Measurements from ENCODE around the gene TNS4. TPM values are rescaled to one million over a fixed set of nuclear protein-coding genes. Genes with fewer than 3 reads are reported as not detected.

The TNS4 gene
- total and polyA plus RNA-seq, 2 donors (not counting 1 experiment from before 2014, with no cell fraction given): not detected

DNA sequence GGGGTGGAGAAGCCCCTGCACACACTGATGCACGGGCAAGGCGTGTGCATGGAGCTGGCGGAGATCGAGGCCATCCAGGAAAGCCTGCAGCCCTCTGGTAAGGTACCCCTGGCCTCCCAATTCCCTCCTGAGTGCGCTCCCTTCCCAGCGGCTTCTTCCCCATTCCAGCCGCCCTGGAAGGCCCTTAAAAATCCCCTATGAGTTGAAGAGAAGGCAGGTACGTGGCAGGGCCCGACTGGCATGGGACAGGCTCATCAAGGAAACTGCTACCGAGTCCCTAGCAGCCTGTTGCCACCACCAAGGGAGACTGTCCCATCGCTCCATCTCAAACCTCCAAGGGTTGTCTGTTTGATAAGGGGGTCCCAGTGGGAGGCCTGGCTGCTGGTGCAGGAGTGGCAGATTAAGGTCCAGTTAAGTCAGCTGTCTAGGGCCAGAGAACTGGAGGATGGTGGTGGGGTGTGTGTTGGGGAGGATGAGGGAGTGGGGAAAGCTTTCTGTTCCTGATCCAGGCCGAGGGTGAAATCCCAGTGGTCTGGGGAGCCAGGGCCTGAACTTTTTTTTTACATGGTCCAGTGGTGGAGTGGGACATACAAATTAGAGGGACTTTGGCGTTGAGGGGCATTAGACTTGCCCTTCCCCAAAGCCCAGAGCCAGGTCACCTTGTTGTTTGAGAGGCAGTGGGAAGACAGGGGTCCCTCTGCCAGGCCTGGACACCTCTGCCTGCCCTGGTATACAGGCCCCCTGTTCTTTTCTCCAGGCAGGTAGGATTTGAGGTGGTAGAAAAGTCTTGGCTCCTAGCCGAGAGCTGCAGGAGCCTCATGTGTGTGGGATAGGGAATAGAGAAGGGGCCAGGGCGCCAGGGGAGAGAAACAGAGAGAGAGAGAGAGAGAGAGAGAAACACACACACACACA, 57.2 kb downstream of the TNS4 start:
- Histone ChIP-seq H3K4me2 (replicated peaks; ENCODE audit: low read depth, low read length, poor library complexity, severe bottlenecking) (peak overlapping the region; percentile 95), H3K27ac (ENCODE audit: low read length in 2 of 2) (peak overlapping the region in 1 of 2 donors; percentile 29), H3K9me3 (ENCODE audit: control extremely low read depth in 1 of 3, control insufficient read depth in 2 of 3, insufficient read depth in 1 of 3, low read length in 2 of 3) (no peaks in the 10 kb centered on the region), H3K27me3 (replicated peaks in 1 of 4; ENCODE audit: control extremely low read depth in 1 of 4, control insufficient read depth in 3 of 4, insufficient read depth in 4 of 4, low read length in 3 of 4) (peaks cover 0 to 6% (median 0%) of the 10 kb centered on the region in 4 experiments), H3K36me3 (replicated peaks in 1 of 2; ENCODE audit: control extremely low read depth in 1 of 2, control insufficient read depth in 1 of 2, extremely low read depth in 1 of 2, insufficient read depth in 2 of 2, low read length in 1 of 2) (no peaks in the 10 kb centered on the region), H4K20me1 (ENCODE audit: control insufficient read depth, insufficient read depth, low read length, poor library complexity, severe bottlenecking) (no peaks in the 10 kb centered on the region), H3K4me3 (ENCODE audit: control extremely low read depth in 1 of 5, extremely low read depth in 1 of 5, insufficient read depth in 1 of 5, low read depth in 2 of 5, low read length in 4 of 5) (peak overlapping the region; percentile 28 to 66 (median 48)), H3K4me1 (ENCODE audit: control insufficient read depth in 2 of 2, insufficient read depth in 2 of 2, low read length in 2 of 2) (peaks cover 29 to 44% of the 10 kb centered on the region in 2 donors), H2AFZ (ENCODE audit: insufficient read depth, low read depth, low read length, poor library complexity, severe bottlenecking) (peak overlapping the region; percentile 91), H3K79me2 (ENCODE audit: control insufficient read depth, insufficient read depth, low read length) (peaks cover 36% of the 10 kb centered on the region), H3K9ac (ENCODE audit: low read length) (peak overlapping the region; percentile 72)
- Mint-ChIP-seq H3K27me3 (no peaks in the 10 kb centered on the region), H3K4me1 (peaks cover 48% of the 10 kb centered on the region), H3K4me3 (peak overlapping the region; percentile 88), H3K9me3 (ENCODE audit: insufficient read depth) (no peaks in the 10 kb centered on the region), H3K27ac (peak overlapping the region; percentile 84)
- intact Hi-C loops (cut with micrococcal nuclease): loop anchor here (1.0 to 5.0 kb wide), 4 partner anchors 27 to 348 kb away; partner anchors contain the start of gene TOP2A
- TF ChIP-seq EZH2 (IDR thresholded peaks at IDR 0.05; ENCODE audit: borderline replicate concordance, insufficient read depth, low read depth, low read length, poor library complexity, severe bottlenecking): no peak
- TF ChIP-seq, protein P1, sequence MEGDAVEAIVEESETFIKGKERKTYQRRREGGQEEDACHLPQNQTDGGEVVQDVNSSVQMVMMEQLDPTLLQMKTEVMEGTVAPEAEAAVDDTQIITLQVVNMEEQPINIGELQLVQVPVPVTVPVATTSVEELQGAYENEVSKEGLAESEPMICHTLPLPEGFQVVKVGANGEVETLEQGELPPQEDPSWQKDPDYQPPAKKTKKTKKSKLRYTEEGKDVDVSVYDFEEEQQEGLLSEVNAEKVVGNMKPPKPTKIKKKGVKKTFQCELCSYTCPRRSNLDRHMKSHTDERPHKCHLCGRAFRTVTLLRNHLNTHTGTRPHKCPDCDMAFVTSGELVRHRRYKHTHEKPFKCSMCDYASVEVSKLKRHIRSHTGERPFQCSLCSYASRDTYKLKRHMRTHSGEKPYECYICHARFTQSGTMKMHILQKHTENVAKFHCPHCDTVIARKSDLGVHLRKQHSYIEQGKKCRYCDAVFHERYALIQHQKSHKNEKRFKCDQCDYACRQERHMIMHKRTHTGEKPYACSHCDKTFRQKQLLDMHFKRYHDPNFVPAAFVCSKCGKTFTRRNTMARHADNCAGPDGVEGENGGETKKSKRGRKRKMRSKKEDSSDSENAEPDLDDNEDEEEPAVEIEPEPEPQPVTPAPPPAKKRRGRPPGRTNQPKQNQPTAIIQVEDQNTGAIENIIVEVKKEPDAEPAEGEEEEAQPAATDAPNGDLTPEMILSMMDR (IDR thresholded peaks at IDR 0.05): peak; percentile 32
- ATAC-seq (ENCODE audit: low read depth) (no peak), DNase-seq (peak; percentile 45)
- ChIA-PET CTCF (interaction anchor here (0.7 to 9.3 kb wide), 19 partner anchors 8 to 337 kb away, joined by 3 to 172 read pairs (median 4); partner anchors contain the start of genes CCR7 and TOP2A), POLR2A (interaction anchor here (0.6 to 2.6 kb wide), 8 partner anchors 88 to 203 kb away, joined by 3 to 18 read pairs (median 4); partner anchors contain the start of gene SMARCE1)
- 29% methylated on average over 8 of the region's 15 CpGs for WGBS (ENCODE audit: insufficient coverage)

Measured in B cell (primary cell).